ENCODE measurements around the gene OLR1. TPM values are rescaled to one million over a fixed set of nuclear protein-coding genes. Genes with fewer than 3 reads are reported as not detected.

Gene OLR1
- total RNA-seq, 1 experiment from 2014 or later, result not detected

GRCh38 chr12:10142976-10143589 lies 28.8 kb downstream of the OLR1 start:
- POLR2A ChIA-PET (ENCODE audit: low non-redundant PET), result no interaction called here

GRCh38 chr12:10140001-10140400 lies 31.9 kb downstream of the OLR1 start:
- POLR2A ChIA-PET (ENCODE audit: low non-redundant PET), result no interaction called here
- H3K27me3 ChIP-seq (replicated peaks; ENCODE audit: insufficient read depth, low read depth, low read length, poor library complexity), result no peaks in the 10 kb centered on the region

More at GRCh38 chr12:10142976-10143589, 28.8 kb downstream of the OLR1 start:
- Histone ChIP-seq H3K4me3 (ENCODE audit: low read depth, low read length, poor library complexity, severe bottlenecking) (no peak overlapping the region), H3K9me3 (ENCODE audit: low read depth, low read length, poor library complexity, severe bottlenecking) (no peaks in the 10 kb centered on the region), H3K27me3 (replicated peaks; ENCODE audit: insufficient read depth, low read depth, low read length, poor library complexity) (no peaks in the 10 kb centered on the region), H3K27ac (ENCODE audit: low read depth, low read length, poor library complexity, severe bottlenecking) (no peak overlapping the region), H3K36me3 (ENCODE audit: insufficient read depth, low read length, poor library complexity, severe bottlenecking) (no peaks in the 10 kb centered on the region), H3K4me1 (ENCODE audit: insufficient read depth, low read length, poor library complexity, severe bottlenecking) (no peaks in the 10 kb centered on the region)
- BruUV-seq (replicated peaks), result no TSS peak
- intact Hi-C loops (cut with micrococcal nuclease; ENCODE audit: unreplicated experiment), result loop anchor here (5.0 kb wide), 2 partner anchors 201 to 331 kb away; no protein-coding TSS in a partner anchor
- no peak for DNase-seq (ENCODE audit: low spot score)
- TF ChIP-seq, protein P1, sequence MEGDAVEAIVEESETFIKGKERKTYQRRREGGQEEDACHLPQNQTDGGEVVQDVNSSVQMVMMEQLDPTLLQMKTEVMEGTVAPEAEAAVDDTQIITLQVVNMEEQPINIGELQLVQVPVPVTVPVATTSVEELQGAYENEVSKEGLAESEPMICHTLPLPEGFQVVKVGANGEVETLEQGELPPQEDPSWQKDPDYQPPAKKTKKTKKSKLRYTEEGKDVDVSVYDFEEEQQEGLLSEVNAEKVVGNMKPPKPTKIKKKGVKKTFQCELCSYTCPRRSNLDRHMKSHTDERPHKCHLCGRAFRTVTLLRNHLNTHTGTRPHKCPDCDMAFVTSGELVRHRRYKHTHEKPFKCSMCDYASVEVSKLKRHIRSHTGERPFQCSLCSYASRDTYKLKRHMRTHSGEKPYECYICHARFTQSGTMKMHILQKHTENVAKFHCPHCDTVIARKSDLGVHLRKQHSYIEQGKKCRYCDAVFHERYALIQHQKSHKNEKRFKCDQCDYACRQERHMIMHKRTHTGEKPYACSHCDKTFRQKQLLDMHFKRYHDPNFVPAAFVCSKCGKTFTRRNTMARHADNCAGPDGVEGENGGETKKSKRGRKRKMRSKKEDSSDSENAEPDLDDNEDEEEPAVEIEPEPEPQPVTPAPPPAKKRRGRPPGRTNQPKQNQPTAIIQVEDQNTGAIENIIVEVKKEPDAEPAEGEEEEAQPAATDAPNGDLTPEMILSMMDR (conservative IDR thresholded peaks at IDR 0.05; ENCODE audit: low read depth, low read length), result no peak
- no peak for TF ChIP-seq EZH2 (IDR thresholded peaks at IDR 0.05; ENCODE audit: borderline replicate concordance, low read depth, low read length, poor library complexity, severe bottlenecking)
- CTCF ChIA-PET, result interaction anchor here (0.6 to 1.6 kb wide), 2 partner anchors 11 to 133 kb away, joined by 4 read pairs; no protein-coding TSS in a partner anchor

GRCh38 chr12:10136637-10137205 lies 35.2 kb downstream of the OLR1 start:
- intact Hi-C loops (cut with micrococcal nuclease; ENCODE audit: unreplicated experiment), result no loop called here
- BruUV-seq (replicated peaks), result no TSS peak
- H3K9me3 ChIP-seq (ENCODE audit: low read depth, low read length, poor library complexity, severe bottlenecking), result no peaks in the 10 kb centered on the region
- TF ChIP-seq, protein P1 (conservative IDR thresholded peaks at IDR 0.05; ENCODE audit: low read depth, low read length), result no peak
- TF ChIP-seq EZH2 (IDR thresholded peaks at IDR 0.05; ENCODE audit: borderline replicate concordance, low read depth, low read length, poor library complexity, severe bottlenecking), result no peak
- no peaks in the 10 kb centered on the region for H3K36me3 ChIP-seq (ENCODE audit: insufficient read depth, low read length, poor library complexity, severe bottlenecking)
- ChIA-PET POLR2A (ENCODE audit: low non-redundant PET) (no interaction called here), CTCF (interaction anchor here (0.6 kb wide), 1 partner anchor 872 kb away, joined by 3 read pairs; no protein-coding TSS in a partner anchor)
- no peak overlapping the region for H3K27ac ChIP-seq (ENCODE audit: low read depth, low read length, poor library complexity, severe bottlenecking)
- DNase-seq (ENCODE audit: low spot score), result no peak
- H3K4me1 ChIP-seq (ENCODE audit: insufficient read depth, low read length, poor library complexity, severe bottlenecking), result no peaks in the 10 kb centered on the region
- H3K27me3 ChIP-seq (replicated peaks; ENCODE audit: insufficient read depth, low read depth, low read length, poor library complexity), result no peaks in the 10 kb centered on the region
- no peak overlapping the region for H3K4me3 ChIP-seq (ENCODE audit: low read depth, low read length, poor library complexity, severe bottlenecking)

More at GRCh38 chr12:10140001-10140400, 31.9 kb downstream of the OLR1 start:
- TF ChIP-seq EZH2 (IDR thresholded peaks at IDR 0.05; ENCODE audit: borderline replicate concordance, low read depth, low read length, poor library complexity, severe bottlenecking), result no peak
- TF ChIP-seq, protein P1 (conservative IDR thresholded peaks at IDR 0.05; ENCODE audit: low read depth, low read length), result peak; percentile 61
- no peaks in the 10 kb centered on the region for H3K36me3 ChIP-seq (ENCODE audit: insufficient read depth, low read length, poor library complexity, severe bottlenecking)
- CTCF ChIA-PET, result interaction anchor here (0.5 to 1.4 kb wide), 6 partner anchors 9 to 389 kb away, joined by 3 to 5 read pairs (median 3); no protein-coding TSS in a partner anchor
- intact Hi-C loops (cut with micrococcal nuclease; ENCODE audit: unreplicated experiment), result loop anchor here (1.0 to 5.0 kb wide), 4 partner anchors 106 to 391 kb away; no protein-coding TSS in a partner anchor
- H3K4me3 ChIP-seq (ENCODE audit: low read depth, low read length, poor library complexity, severe bottlenecking), result no peak overlapping the region
- peak; percentile 64 for DNase-seq (ENCODE audit: low spot score)
- H3K27ac ChIP-seq (ENCODE audit: low read depth, low read length, poor library complexity, severe bottlenecking), result no peak overlapping the region
- H3K4me1 ChIP-seq (ENCODE audit: insufficient read depth, low read length, poor library complexity, severe bottlenecking), result no peaks in the 10 kb centered on the region
- H3K9me3 ChIP-seq (ENCODE audit: low read depth, low read length, poor library complexity, severe bottlenecking), result no peaks in the 10 kb centered on the region
- BruUV-seq (replicated peaks), result no TSS peak
